CD4-positive, alpha-beta T cell treated with Interleukin-1 beta for 1 hour (primary cell): Measurements from ENCODE around the gene ACSF3.

Experiments used
- DNase-seq, 2 donors: peaks; one replicate each; pipeline ENCODE4 v3.0.0-alpha.2; 2020 to 2022

ACSF3 gene

DNA sequence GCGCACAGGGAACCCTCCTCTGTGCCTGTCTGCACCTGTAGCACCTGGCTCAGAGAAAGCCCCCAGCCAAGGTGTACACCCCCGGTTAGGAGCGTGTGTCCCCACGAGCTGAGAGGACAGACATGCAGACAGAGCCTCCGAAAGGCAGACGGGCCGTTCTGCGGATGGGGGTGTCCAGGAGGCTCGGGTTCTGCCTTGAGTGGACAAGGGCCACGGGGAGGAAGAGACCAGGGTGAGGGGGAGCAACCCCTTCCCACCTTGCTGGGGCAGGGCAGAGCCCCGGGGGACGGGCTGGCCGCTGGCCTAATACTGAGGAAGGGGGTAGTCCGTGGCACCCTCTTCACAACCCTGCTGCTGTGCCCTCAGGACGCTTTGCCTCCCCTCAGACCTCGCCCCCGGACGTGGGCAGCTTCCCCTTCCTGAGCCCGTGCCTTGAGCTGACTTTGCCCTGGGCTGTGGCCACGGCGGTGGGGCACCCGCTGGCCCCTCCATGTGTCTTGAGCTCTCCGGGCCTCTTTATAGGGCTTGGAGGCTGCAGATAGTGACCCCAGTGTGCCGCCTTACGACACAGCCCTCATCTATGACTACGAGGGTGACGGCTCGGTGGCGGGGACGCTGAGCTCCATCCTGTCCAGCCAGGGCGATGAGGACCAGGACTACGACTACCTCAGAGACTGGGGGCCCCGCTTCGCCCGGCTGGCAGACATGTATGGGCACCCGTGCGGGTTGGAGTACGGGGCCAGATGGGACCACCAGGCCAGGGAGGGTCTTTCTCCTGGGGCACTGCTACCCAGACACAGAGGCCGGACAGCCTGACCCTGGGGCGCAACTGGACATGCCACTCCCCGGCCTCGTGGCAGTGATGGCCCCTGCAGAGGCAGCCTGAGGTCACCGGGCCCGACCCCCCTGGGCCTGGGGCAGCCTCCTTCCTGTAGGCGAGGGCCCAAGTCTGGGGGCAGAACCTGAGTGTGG lies 101.0 kb downstream of the ACSF3 start:
- DNase-seq = no peak

DNA sequence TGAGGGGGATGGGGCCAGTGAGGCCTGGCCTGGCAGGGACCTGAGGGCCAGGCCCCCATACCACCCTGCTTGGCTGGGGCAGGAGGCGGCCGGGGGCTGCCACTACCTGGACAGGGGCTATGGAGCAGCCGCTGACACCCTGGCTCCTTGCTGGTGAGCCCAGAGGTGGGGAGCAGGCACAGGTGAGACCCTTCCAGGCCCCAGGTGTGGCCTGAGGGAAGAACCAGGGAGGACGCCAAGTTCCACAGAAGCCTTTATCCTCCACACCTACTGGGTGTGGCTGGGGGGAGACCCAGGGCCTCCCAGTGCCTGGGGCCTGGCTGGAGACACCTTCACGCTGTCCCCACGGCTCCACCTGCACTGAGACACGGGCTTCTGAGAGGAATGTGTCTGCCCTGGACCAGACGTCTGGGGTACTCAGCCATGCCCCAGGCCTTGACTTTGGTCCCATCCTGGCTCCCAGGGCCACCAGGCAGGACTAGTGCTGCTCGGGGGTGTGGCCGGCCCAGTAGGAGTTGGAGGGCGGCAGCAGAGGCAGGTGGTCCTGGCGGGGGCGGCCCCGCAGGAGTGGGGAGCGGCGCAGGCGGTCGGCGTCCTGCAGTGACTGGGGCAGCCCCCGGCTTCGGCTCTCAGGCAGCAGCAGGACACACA lies 102.0 kb downstream of the ACSF3 start:
- DNase-seq = no peak

DNA sequence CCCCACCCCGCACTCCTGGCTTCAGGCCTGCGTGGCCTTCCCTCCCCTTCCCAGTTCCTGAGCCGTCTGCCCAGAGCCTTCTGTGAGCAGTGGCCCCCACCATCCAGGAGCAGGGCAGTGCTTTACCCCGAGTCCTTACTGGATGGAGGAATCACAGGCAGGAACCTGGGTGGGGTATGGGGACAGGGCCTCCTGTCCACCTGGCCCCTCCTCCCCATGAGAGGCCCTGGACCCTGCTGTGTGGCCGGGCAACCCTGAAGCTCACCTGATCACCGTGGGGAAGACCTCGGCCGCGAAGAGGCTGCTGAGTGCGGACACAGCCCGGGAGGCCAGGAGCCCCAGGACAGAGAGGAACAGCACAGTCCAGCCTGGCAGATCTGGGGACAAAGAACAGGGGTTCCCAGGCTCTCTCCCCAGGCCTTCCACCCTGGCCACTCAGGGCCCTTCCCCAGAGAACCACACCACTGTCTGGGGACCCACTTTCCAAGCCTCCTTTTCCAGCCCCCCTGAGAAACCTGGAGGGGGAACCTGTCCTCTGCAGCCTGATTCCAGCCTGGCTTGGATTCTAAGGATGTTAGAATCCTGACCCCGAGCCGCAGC lies 103.5 kb downstream of the ACSF3 start:
- no peak for DNase-seq

DNA sequence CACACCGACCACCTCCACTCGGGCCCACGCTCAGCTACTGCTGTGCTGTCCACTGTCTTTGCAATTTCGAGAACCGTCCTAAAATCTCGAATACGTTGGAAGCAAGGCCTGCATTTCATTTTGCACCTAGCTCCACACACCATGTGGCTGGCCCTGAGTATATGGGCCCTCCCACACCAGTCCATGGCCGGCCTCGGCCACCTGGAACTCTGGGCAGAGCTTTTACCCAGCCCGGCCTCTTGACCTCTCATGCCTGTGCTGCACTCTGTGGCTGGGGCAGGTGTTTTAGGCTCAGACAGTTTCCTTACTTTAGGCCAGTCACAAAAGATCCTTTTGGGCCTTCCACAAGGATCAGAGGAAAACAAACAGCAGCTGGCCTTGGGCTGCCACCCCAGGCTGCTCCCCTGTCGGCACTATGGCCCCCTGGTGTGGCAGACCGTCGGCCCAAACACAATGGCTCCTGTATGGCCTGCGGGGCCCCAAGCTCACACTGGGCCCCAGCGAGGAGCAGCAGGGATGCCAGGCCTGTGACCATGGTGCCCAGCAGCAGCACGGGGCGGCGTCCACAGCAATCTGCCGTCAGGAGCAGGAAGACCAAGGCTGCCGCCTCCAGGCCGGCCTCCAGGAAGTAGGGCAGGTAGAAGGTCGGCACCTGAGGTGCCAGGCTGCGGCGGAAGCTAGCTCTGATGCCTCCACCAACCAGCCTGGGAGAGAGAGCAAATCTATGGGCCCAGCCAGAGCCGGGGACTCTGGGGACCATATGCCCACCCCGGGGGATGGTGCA lies 104.2 kb downstream of the ACSF3 start:
- no peak for DNase-seq

DNA sequence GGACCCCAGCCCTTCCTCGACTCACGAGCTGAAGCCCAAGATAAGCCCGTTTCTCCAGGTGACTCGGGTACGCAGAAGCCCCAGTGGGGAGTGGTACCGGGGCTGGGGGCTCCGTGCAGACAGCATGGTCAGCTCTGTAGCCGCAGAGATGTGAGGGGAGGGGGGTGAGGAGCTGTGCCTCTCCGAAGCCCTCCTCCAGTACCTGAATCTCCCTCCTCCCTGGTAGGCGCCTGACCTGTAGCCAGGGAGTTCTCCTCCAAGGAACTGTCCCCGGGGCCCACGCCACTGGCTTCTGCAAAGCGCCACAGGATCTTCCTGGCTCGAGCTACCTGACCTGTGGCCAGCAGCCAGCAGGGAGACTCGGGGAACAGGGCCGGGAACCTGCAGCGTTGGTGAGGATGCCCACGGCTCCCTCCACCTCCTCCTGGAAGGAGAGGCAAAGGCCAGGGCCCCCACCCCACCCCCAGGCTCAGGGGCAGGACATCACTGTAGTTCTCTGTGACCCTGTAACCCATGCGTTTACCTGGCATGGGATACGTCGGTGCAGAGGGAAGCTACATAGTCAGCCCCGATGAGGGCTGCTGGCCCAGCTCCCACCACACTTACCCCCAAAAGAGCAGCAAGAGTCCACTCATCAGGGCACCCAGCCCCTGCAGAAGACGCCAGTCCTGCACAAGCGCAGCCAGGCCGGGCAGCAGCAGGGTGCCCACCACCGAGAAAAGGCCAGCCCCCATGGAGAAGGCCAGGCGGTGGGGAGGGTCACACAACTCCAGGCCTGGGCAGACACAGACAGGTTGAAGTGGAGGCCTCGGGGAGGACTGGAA lies 105.0 kb downstream of the ACSF3 start:
- DNase-seq = no peak

DNA sequence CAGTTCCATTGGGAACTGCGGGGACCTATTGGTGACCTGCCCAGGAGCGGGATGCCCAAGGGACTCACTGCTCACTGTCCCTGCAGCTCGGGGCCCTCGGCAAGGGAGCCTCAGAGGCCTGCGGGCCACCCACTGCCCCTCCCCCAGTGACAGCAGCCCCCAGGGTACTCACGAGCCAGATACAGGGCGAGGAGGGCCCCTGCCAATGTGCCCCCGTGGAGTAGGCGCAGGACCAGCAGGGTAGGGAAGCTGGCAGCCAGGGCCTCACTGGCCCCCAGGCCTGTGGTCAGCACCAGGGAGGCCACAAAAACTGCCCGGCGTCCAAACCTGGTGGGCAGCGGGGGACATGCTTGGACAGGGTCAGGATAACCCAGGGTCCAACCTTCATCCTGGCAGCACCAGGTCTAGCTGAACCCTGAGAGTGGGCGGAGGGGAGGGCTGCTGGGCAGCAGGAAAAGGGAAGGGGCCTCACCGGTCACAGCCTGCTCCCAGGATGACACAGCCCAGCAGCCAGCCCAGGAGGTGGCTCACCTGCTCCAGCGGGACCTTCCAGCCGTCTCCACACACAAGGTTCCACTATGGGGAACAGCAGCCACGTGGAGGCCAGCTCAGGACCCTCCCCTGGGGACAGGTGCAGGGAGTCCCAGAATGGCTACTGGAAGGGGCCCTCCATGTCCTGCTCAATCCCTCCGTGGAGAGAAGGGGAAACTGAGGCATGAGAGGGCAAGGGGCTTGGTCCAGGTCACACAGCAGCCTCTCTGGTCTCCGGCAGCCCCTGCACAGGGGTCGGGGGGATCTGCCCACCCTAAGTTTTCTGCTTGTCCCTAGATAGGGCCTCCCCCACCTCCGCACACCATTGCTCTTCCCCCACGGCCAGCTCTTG lies 105.8 kb downstream of the ACSF3 start:
- DNase-seq = no peak

DNA sequence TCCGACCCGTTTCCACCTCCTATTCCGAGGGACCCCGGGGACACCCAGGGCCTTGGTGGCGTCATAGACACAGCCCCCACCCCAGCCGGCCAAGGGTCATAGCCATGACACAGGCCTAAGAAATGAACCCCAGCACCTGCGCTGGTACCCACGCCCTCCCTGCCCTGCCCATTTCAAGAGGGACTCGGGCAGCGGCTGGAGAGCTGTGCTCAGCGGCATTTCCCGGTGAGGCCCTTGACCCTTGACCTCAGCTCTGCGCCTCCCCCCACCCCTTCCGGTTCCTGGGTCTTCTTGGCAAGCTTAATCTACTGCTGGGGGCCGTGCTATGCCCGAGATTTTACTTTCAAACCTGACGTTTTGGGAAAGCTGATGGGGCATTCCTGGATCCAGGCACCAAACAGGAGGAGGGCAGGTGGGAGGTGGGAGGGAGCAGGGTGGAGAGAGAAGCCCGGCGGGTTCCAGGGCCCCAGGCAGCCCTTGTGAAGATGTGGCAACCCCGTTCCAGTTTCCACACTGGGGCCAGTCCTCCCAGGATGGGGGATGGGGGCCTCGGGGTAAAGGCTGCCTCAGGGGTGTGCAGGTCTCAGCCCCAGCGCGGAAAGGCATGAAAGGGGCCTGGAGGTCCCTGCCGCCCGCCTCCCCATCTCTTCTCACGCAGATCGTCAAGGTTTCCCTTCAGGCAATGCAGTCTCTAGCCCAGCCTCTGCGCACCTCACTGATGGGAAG lies 106.6 kb downstream of the ACSF3 start, which contains the start of gene SLC22A31:
TSS of gene SLC22A31 (minus strand) at position 414 of the 726 bp plus-strand sequence. CDS start at position 378, 36 bp downstream.
- no peak for DNase-seq

DNA sequence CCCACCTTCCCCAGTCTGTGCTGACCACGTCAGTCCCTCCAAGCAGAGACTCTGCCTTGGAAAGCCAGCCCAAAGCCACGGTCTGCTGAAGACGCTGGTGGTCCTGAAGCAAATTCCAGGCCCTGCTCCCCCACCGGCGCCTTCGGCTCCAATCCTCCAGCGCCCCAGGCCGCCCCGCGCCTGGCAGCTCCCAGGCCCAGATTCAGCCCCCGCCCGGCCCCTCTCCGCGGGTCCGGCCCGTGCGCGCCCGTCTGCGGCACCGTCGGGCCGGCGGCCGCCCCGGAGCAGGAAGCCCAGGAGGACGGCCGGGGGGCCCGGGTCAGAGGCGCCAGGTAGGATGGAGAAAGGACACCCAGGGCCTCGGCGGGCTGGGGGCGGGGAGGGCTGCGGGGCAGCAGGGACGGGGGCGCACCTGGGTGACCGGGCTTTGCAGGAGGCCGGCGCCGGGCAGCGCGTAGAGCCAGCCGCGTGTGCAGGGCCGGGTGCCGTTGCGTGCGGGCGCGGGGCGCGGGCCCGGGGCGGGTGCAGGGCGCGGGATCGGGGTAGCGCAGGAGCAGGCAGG lies 107.3 kb downstream of the ACSF3 start:
- no peak for DNase-seq

DNA sequence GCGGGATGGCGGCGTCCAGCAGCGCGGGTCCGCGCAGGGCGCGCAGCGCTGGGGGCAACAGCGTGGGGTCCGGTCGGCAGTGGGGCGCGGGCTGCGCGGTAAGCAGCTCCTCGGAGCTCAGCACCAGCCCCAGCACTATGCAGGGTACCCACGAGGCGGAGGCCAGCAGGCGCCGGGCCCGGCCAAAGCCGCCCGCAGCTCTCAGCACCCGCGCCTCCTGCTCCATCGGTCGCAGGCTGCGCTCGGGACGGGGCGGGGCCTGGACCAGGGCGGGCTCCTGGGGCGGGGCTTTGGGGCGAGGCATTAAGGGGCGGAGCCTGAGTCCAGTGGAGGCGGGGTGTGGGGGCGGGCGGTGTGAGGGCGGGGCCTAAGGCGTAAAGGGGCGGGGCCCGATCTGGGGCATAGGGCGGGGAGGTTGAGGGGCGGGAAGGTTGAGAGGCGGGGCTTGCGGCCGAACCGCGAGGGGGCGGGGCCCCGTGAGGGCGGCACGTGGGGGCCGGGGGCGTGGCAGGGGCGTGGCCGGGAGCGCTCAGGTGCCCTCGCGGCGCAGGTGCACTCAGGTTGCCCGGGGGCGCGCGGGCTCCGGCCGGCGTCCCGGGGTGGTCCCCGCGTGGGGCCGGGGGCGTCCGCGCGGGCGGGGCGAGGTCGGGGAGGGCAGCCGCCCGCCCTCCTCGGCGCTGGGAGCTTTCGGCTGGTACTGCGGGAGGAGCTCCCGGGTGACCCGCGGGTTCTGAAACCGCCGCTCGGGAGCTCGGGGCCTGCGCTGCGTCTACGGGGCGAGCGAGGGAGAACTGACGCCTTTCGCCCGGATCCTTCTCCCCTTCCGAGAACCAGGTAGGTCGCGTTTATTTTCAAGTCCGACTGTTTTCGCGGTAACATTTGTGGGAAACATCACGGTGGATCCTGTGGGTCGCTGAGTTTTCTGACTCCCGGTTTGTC lies 108.1 kb downstream of the ACSF3 start:
- DNase-seq = peak; percentile 80 to 85

DNA sequence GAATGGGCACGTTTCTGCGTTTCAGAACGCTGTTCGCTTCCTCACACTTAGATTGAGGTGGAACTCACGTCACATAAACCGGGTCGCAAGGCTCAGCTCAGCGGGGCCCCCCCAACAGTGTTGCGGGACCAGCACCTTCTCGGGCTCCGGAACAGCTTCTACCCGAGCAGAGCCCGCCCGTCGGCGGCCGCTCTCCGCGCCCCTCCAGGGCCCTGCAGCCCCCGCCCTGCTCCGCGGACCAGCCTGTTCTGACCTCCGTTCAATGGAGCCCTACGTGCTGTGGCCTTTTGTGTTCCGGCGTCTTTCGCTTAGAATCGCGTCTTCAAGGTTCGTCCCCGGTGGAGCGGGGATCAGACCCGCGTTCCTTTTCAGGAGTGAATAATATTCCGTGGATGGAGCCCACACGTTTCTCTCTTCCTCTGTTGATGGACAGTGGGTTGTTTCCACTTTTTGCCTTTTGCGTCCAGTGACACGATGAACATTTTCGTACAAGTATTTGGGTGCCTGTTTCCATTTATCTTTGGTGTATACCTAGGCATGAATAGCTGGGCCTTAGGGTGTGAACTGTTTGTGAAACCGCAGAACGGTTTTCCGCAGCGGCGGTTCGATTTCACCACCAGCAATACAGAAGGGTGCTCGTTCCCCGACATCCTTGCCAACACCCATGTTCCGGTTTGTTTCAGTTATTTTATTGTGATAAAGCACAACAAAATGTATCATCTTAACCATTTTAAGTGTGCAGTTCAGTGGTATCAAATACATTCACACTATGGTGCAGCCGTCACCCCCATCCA lies 109.0 kb downstream of the ACSF3 start:
- DNase-seq = no peak
